PC-9 (cell line): ENCODE data around the gene TRIM36. TPM values are rescaled to one million over a fixed set of nuclear protein-coding genes. Genes with fewer than 3 reads are reported as not detected.

Experiments used
- BruUV-seq: library from RNA; stranded (reverse); fragments of 400-500 nt; replicated peaks from 2 replicates; lab custom pipeline; 2021; lab: Mats Ljungman, UMichigan
- CTCF ChIA-PET: fragments of 300-600 bp; sonication (Branson Sonifier 250); formaldehyde crosslinking; loops from one replicate; lab custom pipeline; 2022; ENCODE audit warnings: antibody characterized with exemption; lab: Charles Lee
- POLR2A ChIA-PET: fragments of 300-600 bp; sonication (Branson Sonifier 250); formaldehyde crosslinking; loops from one replicate; lab custom pipeline; 2022; ENCODE audit warnings: antibody characterized with exemption; ENCODE audit not compliant: unreplicated experiment; lab: Charles Lee
- DNase-seq, 2 experiments: peaks; one replicate each; pipeline versions ENCODE4 v3.0.0 to v3.0.0-alpha.2; 2015 to 2022; ENCODE audit warnings: mixed read lengths in 1 of 2
- H2AFZ ChIP-seq: fragments of 200-600 bp; sonication (generic); 2 replicates; pipeline ENCODE4 v1.8.1; 2017; ENCODE audit warnings: antibody characterized with exemption
- H3F3A ChIP-seq: fragments of 200-600 bp; sonication (generic); 2 replicates; pipeline ENCODE4 v1.8.1; 2017; ENCODE audit warnings: antibody characterized with exemption, mild to moderate bottlenecking, low read depth; ENCODE audit not compliant: insufficient read depth
- H3K27ac ChIP-seq: fragments of 200-600 bp; sonication (generic); 2 replicates; pipeline ENCODE4 v1.6.1; 2016; ENCODE audit warnings: mixed run types
- H3K27me3 ChIP-seq: fragments of 200-600 bp; sonication (generic); 2 replicates; pipeline ENCODE4 v1.6.1; 2016; ENCODE audit warnings: low read depth, mixed run types; ENCODE audit not compliant: insufficient read depth
- H3K36me3 ChIP-seq: fragments of 200-600 bp; sonication (generic); 2 replicates; pipeline ENCODE4 v1.6.1; 2016; ENCODE audit warnings: low read depth, mixed run types
- H3K4me1 ChIP-seq: fragments of 200-600 bp; sonication (generic); replicated peaks from 2 replicates; pipeline ENCODE4 v1.6.1; 2016; ENCODE audit warnings: mixed run types; ENCODE audit not compliant: insufficient read depth
- H3K4me2 ChIP-seq: fragments of 200-600 bp; sonication (generic); 2 replicates; pipeline ENCODE4 v1.6.1; 2017; ENCODE audit warnings: mixed run types
- H3K4me3 ChIP-seq: fragments of 200-600 bp; sonication (generic); 2 replicates; pipeline ENCODE4 v1.6.1; 2016; ENCODE audit warnings: mixed run types
- H3K79me2 ChIP-seq: fragments of 200-600 bp; sonication (generic); 2 replicates; pipeline ENCODE4 v1.6.1; 2017; ENCODE audit warnings: low read depth, mixed run types
- H3K9me2 ChIP-seq: fragments of 200-600 bp; sonication (generic); 2 replicates; pipeline ENCODE4 v1.8.1; 2017; ENCODE audit warnings: mild to moderate bottlenecking; ENCODE audit not compliant: insufficient read depth
- H3K9me3 ChIP-seq: fragments of 200-600 bp; sonication (generic); 2 replicates; pipeline ENCODE4 v1.8.1; 2016; ENCODE audit warnings: low read depth; ENCODE audit not compliant: insufficient read depth
- H4K20me1 ChIP-seq: fragments of 200-600 bp; sonication (generic); 2 replicates; pipeline ENCODE4 v1.8.1; 2017; ENCODE audit not compliant: insufficient read depth
- EZH2 ChIP-seq: fragments of 200-600 bp; sonication (generic); IDR thresholded peaks from 2 replicates; pipeline ENCODE4 v1.8.0; 2017; ENCODE audit warnings: antibody characterized with exemption, low read depth
- intact Hi-C: fragments of 100-400 bp; cut with micrococcal nuclease; formaldehyde crosslinking; loops from one replicate; pipeline ENCODE4 v1.10.0; 2022; ENCODE audit not compliant: unreplicated experiment
- total RNA-seq: library from RNA; stranded (reverse); gene quantifications from 2 replicates; pipeline ENCODE4 v1.2.3, GENCODE V29; 2021
- TF ChIP-seq, protein P1 (sequence below): fragments of 200-600 bp; sonication (generic); conservative IDR thresholded peaks from 2 replicates; pipeline ENCODE4 v1.6.1; 2017; ENCODE audit warnings: mixed run types, antibody characterized with exemption, mild to moderate bottlenecking, moderate library complexity

The TRIM36 gene
- total RNA-seq, 1 experiment from 2014 or later, result 0.22 TPM

DNA sequence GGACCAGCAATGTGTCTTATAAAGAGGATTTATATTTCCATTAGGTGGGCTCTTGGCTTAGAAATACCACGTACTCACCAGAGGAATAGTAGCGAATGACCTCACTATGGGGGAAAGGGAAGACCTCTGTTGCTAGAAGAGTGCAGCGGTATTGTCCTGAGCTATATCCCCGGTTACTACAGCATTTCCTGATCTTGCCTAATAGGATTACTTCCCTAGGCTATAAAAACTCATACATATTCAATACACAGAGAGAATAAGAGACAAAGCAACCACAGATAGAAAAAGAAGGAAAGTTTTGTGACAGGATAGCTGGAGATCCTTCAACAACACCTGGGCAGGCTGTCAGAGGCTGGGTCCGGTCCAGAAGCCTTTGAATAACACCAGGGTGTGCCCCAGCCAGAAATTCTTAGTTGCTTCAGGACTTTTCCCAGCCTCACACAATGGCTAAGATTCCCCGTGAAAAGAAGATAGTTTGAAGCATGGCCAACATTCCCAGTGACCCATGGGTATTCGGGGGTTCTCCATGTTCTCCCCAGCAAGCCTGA is 85.4 kb downstream of the TRIM36 start:
- DNase-seq, result no peak
- Histone ChIP-seq H3K27me3 (0 out of 2 replicates have a peak, but pooled peaks cover 3% of the 10 kb centered on the region), H3K4me3 (no peak overlapping the region), H3K36me3 (no peaks in the 10 kb centered on the region), H3K4me2 (no peak overlapping the region), H3K79me2 (no peaks in the 10 kb centered on the region), H3K4me1 (no peaks in the 10 kb centered on the region), H3K27ac (no peak overlapping the region), H2AFZ (no peak overlapping the region), H3K9me2 (no peaks in the 10 kb centered on the region), H3F3A (no peaks in the 10 kb centered on the region), H4K20me1 (no peaks in the 10 kb centered on the region), H3K9me3 (no peaks in the 10 kb centered on the region)
- intact Hi-C loops, result no loop called here
- POLR2A ChIA-PET, result no interaction called here
- TF ChIP-seq, protein P1, sequence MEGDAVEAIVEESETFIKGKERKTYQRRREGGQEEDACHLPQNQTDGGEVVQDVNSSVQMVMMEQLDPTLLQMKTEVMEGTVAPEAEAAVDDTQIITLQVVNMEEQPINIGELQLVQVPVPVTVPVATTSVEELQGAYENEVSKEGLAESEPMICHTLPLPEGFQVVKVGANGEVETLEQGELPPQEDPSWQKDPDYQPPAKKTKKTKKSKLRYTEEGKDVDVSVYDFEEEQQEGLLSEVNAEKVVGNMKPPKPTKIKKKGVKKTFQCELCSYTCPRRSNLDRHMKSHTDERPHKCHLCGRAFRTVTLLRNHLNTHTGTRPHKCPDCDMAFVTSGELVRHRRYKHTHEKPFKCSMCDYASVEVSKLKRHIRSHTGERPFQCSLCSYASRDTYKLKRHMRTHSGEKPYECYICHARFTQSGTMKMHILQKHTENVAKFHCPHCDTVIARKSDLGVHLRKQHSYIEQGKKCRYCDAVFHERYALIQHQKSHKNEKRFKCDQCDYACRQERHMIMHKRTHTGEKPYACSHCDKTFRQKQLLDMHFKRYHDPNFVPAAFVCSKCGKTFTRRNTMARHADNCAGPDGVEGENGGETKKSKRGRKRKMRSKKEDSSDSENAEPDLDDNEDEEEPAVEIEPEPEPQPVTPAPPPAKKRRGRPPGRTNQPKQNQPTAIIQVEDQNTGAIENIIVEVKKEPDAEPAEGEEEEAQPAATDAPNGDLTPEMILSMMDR, result no peak
- no peak for TF ChIP-seq EZH2
- no TSS peak for BruUV-seq
- CTCF ChIA-PET, result interaction anchor here (0.6 kb wide), 1 partner anchor 169 kb away, joined by 3 read pairs; no protein-coding TSS in a partner anchor

DNA sequence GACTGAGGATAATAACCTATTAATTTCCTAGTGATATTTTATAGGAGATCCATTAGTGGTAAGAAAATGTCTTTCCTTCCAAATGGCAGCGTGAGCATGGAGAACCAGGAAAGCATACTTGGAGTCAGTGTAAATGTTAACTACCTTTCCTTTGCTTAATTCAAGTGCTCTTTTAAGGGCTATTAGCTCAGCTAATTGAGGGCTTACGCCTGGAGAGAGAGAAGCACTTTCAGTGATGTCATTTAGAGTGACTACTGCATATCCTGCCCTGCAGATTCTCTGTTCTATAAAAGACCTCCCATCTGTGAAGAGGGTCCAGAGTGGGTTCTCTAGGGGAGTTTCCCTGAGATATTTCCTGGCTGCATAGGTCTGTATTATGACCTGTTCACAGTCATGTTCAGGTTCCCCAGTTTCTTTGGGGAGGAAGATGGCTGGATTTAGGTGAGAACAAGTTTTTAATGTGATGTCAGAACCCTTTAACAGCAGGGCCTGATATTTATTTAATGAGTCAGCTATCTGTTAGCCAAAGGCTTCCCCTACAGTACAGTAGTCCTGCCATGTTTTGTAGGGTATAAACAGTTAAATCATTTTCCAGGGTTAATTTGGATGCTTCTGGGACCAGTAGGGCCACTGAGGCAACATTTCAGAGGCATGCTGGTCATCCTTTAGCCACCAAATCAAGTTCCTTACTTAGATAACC is 89.6 kb downstream of the TRIM36 start:
- no peaks in the 10 kb centered on the region for H3K79me2 ChIP-seq

More for the DNA sequence above, 89.6 kb downstream of the TRIM36 start:
- Histone ChIP-seq H3F3A (no peaks in the 10 kb centered on the region), H3K9me3 (no peaks in the 10 kb centered on the region), H3K9me2 (no peaks in the 10 kb centered on the region), H2AFZ (no peak overlapping the region), H4K20me1 (no peaks in the 10 kb centered on the region), H3K4me1 (no peaks in the 10 kb centered on the region), H3K27ac (no peak overlapping the region), H3K27me3 (0 out of 2 replicates have a peak, but pooled peaks cover 3% of the 10 kb centered on the region), H3K4me3 (no peak overlapping the region), H3K36me3 (no peaks in the 10 kb centered on the region), H3K4me2 (no peak overlapping the region)
- DNase-seq, result no peak
- BruUV-seq, result no TSS peak
- ChIA-PET POLR2A (no interaction called here), CTCF (no interaction called here)
- TF ChIP-seq, protein P1, result no peak
- TF ChIP-seq EZH2, result no peak
- intact Hi-C loops, result no loop called here

Other genes starting within 250 kb of the TRIM36 start
- 30.9 and 31.1 TPM in 2 replicates for gene PGGT1B, start 93.0 kb upstream of the TRIM36 start, total RNA-seq
- gene CCDC112, start 126.7 kb upstream of the TRIM36 start, total RNA-seq, result 4.3 and 4.8 TPM in 2 replicates